WTC11 (cell line): ENCODE measurements around the gene CELSR2. TPM values are rescaled to one million over a fixed set of nuclear protein-coding genes. Genes with fewer than 3 reads are reported as not detected.

Experiments used
- ATAC-seq: fragments of 200-7000 bp; cut with Tn5 transposase; 2 replicates; pipeline ENCODE4 v1.10.0; 2021; ENCODE audit warnings: mild to moderate bottlenecking, moderate library complexity
- CTCF ChIA-PET: fragments of 300-600 bp; sonication (Branson Sonifier 250); formaldehyde crosslinking; loops from one replicate; lab custom pipeline; 2021; ENCODE audit warnings: antibody characterized with exemption; lab: Charles Lee
- POLR2A ChIA-PET: fragments of 350-600 bp; sonication (Branson Sonifier 250); formaldehyde crosslinking; loops from one replicate; lab custom pipeline; 2021; ENCODE audit warnings: antibody characterized with exemption; lab: Charles Lee
- DNase-seq: peaks from one replicate; pipeline ENCODE4 v3.0.0; 2021; ENCODE audit warnings: low spot score
- H3K27ac Mint-ChIP-seq: 2 replicates; pipeline ENCODE4 v1.8.0; 2021; ENCODE audit warnings: mixed read lengths
- H3K27me3 Mint-ChIP-seq: 2 replicates; pipeline ENCODE4 v1.8.0; 2021; ENCODE audit warnings: low read depth, mild to moderate bottlenecking, moderate library complexity, mixed read lengths
- H3K36me3 Mint-ChIP-seq: 2 replicates; pipeline ENCODE4 v1.8.0; 2021; ENCODE audit warnings: mixed read lengths
- H3K4me1 Mint-ChIP-seq: 2 replicates; pipeline ENCODE4 v1.8.0; 2022; ENCODE audit warnings: mixed read lengths
- H3K4me3 Mint-ChIP-seq: 2 replicates; pipeline ENCODE4 v1.8.0; 2021; ENCODE audit warnings: mild to moderate bottlenecking, moderate library complexity, mixed read lengths
- H3K9me3 Mint-ChIP-seq: 2 replicates; pipeline ENCODE4 v1.8.0; 2021; ENCODE audit warnings: mixed read lengths
- EMX1 ChIP-seq: fragments of 250-450 bp; sonication (Bioruptor Pico); IDR thresholded peaks from 2 replicates; pipeline ENCODE4 v1.8.0; 2021; ENCODE audit warnings: mild to moderate bottlenecking
- FOXJ3 ChIP-seq: sonication (generic); formaldehyde crosslinking; IDR thresholded peaks from 2 replicates; pipeline ENCODE4 v1.9.0; 2021; ENCODE audit warnings: missing genetic modification reagents, mild to moderate bottlenecking, borderline replicate concordance
- FOXK1 ChIP-seq: sonication (generic); formaldehyde crosslinking; IDR thresholded peaks from 2 replicates; pipeline ENCODE4 v1.8.0; 2022; ENCODE audit warnings: mild to moderate bottlenecking, moderate library complexity, missing genetic modification reagents
- JAZF1 ChIP-seq: fragments of 250-450 bp; sonication (Bioruptor Pico); IDR thresholded peaks from 2 replicates; pipeline ENCODE4 v1.9.0; 2021; ENCODE audit warnings: moderate library complexity, mild to moderate bottlenecking, inconsistent platforms
- NFE2L1 ChIP-seq: sonication (generic); formaldehyde crosslinking; IDR thresholded peaks from 2 replicates; pipeline ENCODE4 v1.8.1; 2023; ENCODE audit warnings: missing genetic modification reagents
- NR2C2 ChIP-seq: sonication (generic); formaldehyde crosslinking; IDR thresholded peaks from 2 replicates; pipeline ENCODE4 v1.8.0; 2022; ENCODE audit warnings: mild to moderate bottlenecking, missing genetic modification reagents
- SMAD4 ChIP-seq: sonication (generic); formaldehyde crosslinking; IDR thresholded peaks from 2 replicates; pipeline ENCODE4 v1.8.0; 2022; ENCODE audit warnings: mild to moderate bottlenecking, missing genetic modification reagents
- ZBTB21 ChIP-seq: sonication (generic); formaldehyde crosslinking; IDR thresholded peaks from 2 replicates; pipeline ENCODE4 v1.8.1; 2023; ENCODE audit warnings: mild to moderate bottlenecking, missing genetic modification reagents, borderline replicate concordance
- ZNF121 ChIP-seq: sonication (generic); formaldehyde crosslinking; IDR thresholded peaks from 2 replicates; pipeline ENCODE4 v1.8.0; 2023; ENCODE audit warnings: missing genetic modification reagents
- ZNF317 ChIP-seq: sonication (generic); formaldehyde crosslinking; IDR thresholded peaks from 2 replicates; pipeline ENCODE4 v1.8.1; 2023; ENCODE audit warnings: low read depth, mild to moderate bottlenecking, moderate library complexity, missing genetic modification reagents, borderline replicate concordance
- total RNA-seq: library from RNA; stranded (reverse); gene quantifications from 3 replicates; pipeline ENCODE4 v1.2.3, GENCODE V29; 2021
- TF ChIP-seq, protein P1 (sequence below): sonication (generic); formaldehyde crosslinking; IDR thresholded peaks from 2 replicates; pipeline ENCODE4 v1.8.1; 2023; ENCODE audit warnings: mild to moderate bottlenecking, missing genetic modification reagents, borderline replicate concordance
- TF ChIP-seq, protein P2 (sequence below): sonication (generic); formaldehyde crosslinking; conservative IDR thresholded peaks from 2 replicates; pipeline ENCODE4 v1.8.1; 2022; ENCODE audit warnings: mild to moderate bottlenecking, missing genetic modification reagents
- TF ChIP-seq, protein P3 (sequence below): sonication (generic); formaldehyde crosslinking; IDR thresholded peaks from 2 replicates; pipeline ENCODE4 v1.8.1; 2022; ENCODE audit warnings: low read depth, mild to moderate bottlenecking, moderate library complexity, missing genetic modification reagents, borderline replicate concordance
- TF ChIP-seq, protein P4 (sequence below): sonication (generic); formaldehyde crosslinking; IDR thresholded peaks from 2 replicates; pipeline ENCODE4 v1.8.0; 2022; ENCODE audit warnings: mild to moderate bottlenecking, missing genetic modification reagents
- TF ChIP-seq, protein P5 (sequence below): sonication (generic); formaldehyde crosslinking; IDR thresholded peaks from 2 replicates; pipeline ENCODE4 v1.8.0; 2022; ENCODE audit warnings: mild to moderate bottlenecking, missing genetic modification reagents
- TF ChIP-seq, protein P6 (sequence below): sonication (generic); formaldehyde crosslinking; IDR thresholded peaks from 2 replicates; pipeline ENCODE4 v1.8.1; 2023; ENCODE audit warnings: mild to moderate bottlenecking, missing genetic modification reagents
- TF ChIP-seq, protein P7 (sequence below): fragments of 250-450 bp; sonication (Bioruptor Pico); IDR thresholded peaks from 2 replicates; pipeline ENCODE4 v1.8.0; 2021; ENCODE audit warnings: mild to moderate bottlenecking
- TF ChIP-seq, protein P8 (sequence below): sonication (generic); formaldehyde crosslinking; IDR thresholded peaks from 2 replicates; pipeline ENCODE4 v1.8.1; 2023; ENCODE audit warnings: mild to moderate bottlenecking, missing genetic modification reagents
- TF ChIP-seq, protein P9 (sequence below): sonication (generic); formaldehyde crosslinking; IDR thresholded peaks from 2 replicates; pipeline ENCODE4 v1.8.1; 2023; ENCODE audit warnings: mild to moderate bottlenecking, missing genetic modification reagents, moderate library complexity

The CELSR2 gene
- total RNA-seq, 1 experiment from 2014 or later, result 31.3 TPM

DNA sequence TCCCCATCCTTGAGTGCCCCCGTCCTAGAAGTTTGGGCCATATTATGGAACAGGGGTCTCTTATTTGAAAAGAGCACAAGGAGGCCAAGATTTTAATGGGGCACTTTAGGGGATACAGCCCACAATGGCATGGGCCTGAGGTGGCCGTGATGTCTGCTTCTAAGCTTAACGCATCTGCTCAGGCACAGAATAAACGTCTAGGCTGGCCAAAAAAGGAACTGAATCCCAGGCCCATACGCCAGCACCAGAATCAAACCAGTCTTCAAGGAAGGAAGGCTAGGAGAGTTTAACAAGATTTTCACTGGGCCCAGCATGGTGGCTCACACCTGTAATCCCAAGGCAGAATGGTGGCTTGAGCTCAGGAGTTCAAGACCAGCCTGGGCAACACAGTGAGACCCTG is 44.9 kb upstream of the CELSR2 start (continued):
- TF ChIP-seq, protein P1, sequence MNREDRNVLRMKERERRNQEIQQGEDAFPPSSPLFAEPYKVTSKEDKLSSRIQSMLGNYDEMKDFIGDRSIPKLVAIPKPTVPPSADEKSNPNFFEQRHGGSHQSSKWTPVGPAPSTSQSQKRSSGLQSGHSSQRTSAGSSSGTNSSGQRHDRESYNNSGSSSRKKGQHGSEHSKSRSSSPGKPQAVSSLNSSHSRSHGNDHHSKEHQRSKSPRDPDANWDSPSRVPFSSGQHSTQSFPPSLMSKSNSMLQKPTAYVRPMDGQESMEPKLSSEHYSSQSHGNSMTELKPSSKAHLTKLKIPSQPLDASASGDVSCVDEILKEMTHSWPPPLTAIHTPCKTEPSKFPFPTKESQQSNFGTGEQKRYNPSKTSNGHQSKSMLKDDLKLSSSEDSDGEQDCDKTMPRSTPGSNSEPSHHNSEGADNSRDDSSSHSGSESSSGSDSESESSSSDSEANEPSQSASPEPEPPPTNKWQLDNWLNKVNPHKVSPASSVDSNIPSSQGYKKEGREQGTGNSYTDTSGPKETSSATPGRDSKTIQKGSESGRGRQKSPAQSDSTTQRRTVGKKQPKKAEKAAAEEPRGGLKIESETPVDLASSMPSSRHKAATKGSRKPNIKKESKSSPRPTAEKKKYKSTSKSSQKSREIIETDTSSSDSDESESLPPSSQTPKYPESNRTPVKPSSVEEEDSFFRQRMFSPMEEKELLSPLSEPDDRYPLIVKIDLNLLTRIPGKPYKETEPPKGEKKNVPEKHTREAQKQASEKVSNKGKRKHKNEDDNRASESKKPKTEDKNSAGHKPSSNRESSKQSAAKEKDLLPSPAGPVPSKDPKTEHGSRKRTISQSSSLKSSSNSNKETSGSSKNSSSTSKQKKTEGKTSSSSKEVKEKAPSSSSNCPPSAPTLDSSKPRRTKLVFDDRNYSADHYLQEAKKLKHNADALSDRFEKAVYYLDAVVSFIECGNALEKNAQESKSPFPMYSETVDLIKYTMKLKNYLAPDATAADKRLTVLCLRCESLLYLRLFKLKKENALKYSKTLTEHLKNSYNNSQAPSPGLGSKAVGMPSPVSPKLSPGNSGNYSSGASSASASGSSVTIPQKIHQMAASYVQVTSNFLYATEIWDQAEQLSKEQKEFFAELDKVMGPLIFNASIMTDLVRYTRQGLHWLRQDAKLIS, result no peak

DNA sequence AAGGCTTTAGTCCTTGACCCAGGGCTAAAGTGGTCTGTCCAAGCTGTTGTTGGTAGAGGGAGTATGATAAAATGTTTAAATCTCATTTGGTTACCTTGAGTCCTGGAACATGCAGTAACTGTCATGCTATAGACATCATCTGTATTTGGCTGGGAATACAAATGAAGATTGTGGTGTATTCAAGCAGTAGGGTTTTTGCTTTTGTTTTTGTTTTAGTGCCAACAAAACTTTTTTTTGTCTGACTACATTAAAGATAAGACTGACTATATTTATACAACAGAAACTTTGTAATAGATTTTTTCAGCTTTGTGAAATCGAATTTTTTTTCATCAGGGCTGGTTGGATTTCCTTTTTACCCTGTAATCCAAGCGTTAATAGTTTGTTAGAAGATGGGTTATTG is 43.0 kb upstream of the CELSR2 start:
- H3K27ac Mint-ChIP-seq, result no peak overlapping the region
- POLR2A ChIA-PET, result no interaction called here

DNA sequence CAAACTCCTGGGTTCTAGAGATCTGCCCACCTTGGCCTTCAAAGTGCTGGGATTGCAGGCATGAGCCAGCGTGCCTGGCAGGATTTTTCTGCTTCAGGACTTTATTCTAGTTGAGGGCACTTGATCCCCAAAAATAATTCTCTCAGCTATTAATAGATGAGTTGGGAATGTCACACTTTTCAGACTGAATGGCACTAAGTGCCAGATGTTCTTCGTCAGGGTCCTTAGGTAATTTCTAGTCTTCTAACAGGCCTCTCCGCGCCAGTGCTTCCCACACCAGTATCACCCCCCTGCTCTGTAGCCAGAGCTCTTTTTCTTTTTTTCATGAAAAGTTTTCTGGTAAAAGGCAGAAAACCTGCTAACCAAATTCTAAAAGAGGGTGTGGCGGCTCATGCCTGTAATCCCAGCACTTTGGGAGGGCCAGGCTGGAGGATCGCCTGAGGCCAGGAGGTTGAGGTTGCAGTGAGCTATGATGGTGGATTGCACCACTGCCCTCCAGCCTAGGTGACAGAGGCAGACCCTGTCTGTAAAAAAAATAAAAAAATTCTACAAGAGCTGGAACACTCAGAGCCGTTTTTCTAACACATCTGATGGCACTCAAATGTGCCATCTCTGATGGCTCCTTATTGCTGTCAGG is 41.8 kb upstream of the CELSR2 start:
- POLR2A ChIA-PET, result interaction anchor here (0.6 kb wide), 1 partner anchor 20 kb away, joined by 6 read pairs; no protein-coding TSS in a partner anchor
- CTCF ChIA-PET, result interaction anchor here (0.7 to 1.7 kb wide), 6 partner anchors 14 to 409 kb away, joined by 3 to 8 read pairs (median 5); no protein-coding TSS in a partner anchor
- ATAC-seq, result no peak
- H3K9me3 Mint-ChIP-seq, result no peaks in the 10 kb centered on the region
- H3K4me1 Mint-ChIP-seq, result no peaks in the 10 kb centered on the region
- no peaks in the 10 kb centered on the region for H3K36me3 Mint-ChIP-seq
- no peak for DNase-seq
- H3K27me3 Mint-ChIP-seq, result peaks cover 2% of the 10 kb centered on the region
- no peak overlapping the region for H3K4me3 Mint-ChIP-seq
- H3K27ac Mint-ChIP-seq, result no peak overlapping the region
- TF ChIP-seq, protein P2, sequence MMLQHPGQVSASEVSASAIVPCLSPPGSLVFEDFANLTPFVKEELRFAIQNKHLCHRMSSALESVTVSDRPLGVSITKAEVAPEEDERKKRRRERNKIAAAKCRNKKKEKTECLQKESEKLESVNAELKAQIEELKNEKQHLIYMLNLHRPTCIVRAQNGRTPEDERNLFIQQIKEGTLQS, result no peak
- no peak for TF ChIP-seq ZNF121 (CRISPR knock-in tag)
- no peak for TF ChIP-seq NR2C2 (CRISPR knock-in tag)
- TF ChIP-seq FOXJ3, result no peak
- TF ChIP-seq, protein P3, sequence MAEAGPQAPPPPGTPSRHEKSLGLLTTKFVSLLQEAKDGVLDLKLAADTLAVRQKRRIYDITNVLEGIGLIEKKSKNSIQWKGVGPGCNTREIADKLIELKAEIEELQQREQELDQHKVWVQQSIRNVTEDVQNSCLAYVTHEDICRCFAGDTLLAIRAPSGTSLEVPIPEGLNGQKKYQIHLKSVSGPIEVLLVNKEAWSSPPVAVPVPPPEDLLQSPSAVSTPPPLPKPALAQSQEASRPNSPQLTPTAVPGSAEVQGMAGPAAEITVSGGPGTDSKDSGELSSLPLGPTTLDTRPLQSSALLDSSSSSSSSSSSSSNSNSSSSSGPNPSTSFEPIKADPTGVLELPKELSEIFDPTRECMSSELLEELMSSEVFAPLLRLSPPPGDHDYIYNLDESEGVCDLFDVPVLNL (CRISPR knock-in tag), result no peak
- TF ChIP-seq, protein P4, sequence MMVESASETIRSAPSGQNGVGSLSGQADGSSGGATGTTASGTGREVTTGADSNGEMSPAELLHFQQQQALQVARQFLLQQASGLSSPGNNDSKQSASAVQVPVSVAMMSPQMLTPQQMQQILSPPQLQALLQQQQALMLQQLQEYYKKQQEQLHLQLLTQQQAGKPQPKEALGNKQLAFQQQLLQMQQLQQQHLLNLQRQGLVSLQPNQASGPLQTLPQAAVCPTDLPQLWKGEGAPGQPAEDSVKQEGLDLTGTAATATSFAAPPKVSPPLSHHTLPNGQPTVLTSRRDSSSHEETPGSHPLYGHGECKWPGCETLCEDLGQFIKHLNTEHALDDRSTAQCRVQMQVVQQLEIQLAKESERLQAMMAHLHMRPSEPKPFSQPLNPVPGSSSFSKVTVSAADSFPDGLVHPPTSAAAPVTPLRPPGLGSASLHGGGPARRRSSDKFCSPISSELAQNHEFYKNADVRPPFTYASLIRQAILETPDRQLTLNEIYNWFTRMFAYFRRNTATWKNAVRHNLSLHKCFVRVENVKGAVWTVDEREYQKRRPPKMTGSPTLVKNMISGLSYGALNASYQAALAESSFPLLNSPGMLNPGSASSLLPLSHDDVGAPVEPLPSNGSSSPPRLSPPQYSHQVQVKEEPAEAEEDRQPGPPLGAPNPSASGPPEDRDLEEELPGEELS (CRISPR knock-in tag), result no peak
- TF ChIP-seq, protein P5, sequence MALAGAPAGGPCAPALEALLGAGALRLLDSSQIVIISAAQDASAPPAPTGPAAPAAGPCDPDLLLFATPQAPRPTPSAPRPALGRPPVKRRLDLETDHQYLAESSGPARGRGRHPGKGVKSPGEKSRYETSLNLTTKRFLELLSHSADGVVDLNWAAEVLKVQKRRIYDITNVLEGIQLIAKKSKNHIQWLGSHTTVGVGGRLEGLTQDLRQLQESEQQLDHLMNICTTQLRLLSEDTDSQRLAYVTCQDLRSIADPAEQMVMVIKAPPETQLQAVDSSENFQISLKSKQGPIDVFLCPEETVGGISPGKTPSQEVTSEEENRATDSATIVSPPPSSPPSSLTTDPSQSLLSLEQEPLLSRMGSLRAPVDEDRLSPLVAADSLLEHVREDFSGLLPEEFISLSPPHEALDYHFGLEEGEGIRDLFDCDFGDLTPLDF (CRISPR knock-in tag), result no peak
- TF ChIP-seq, protein P6, sequence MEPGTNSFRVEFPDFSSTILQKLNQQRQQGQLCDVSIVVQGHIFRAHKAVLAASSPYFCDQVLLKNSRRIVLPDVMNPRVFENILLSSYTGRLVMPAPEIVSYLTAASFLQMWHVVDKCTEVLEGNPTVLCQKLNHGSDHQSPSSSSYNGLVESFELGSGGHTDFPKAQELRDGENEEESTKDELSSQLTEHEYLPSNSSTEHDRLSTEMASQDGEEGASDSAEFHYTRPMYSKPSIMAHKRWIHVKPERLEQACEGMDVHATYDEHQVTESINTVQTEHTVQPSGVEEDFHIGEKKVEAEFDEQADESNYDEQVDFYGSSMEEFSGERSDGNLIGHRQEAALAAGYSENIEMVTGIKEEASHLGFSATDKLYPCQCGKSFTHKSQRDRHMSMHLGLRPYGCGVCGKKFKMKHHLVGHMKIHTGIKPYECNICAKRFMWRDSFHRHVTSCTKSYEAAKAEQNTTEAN (CRISPR knock-in tag), result no peak
- TF ChIP-seq ZNF317 (CRISPR knock-in tag), result no peak
- TF ChIP-seq, protein P7, sequence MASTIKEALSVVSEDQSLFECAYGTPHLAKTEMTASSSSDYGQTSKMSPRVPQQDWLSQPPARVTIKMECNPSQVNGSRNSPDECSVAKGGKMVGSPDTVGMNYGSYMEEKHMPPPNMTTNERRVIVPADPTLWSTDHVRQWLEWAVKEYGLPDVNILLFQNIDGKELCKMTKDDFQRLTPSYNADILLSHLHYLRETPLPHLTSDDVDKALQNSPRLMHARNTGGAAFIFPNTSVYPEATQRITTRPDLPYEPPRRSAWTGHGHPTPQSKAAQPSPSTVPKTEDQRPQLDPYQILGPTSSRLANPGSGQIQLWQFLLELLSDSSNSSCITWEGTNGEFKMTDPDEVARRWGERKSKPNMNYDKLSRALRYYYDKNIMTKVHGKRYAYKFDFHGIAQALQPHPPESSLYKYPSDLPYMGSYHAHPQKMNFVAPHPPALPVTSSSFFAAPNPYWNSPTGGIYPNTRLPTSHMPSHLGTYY (CRISPR knock-in tag), result no peak
- TF ChIP-seq ZBTB21, result no peak
- TF ChIP-seq NFE2L1 (CRISPR knock-in tag), result no peak
- TF ChIP-seq, protein P8, sequence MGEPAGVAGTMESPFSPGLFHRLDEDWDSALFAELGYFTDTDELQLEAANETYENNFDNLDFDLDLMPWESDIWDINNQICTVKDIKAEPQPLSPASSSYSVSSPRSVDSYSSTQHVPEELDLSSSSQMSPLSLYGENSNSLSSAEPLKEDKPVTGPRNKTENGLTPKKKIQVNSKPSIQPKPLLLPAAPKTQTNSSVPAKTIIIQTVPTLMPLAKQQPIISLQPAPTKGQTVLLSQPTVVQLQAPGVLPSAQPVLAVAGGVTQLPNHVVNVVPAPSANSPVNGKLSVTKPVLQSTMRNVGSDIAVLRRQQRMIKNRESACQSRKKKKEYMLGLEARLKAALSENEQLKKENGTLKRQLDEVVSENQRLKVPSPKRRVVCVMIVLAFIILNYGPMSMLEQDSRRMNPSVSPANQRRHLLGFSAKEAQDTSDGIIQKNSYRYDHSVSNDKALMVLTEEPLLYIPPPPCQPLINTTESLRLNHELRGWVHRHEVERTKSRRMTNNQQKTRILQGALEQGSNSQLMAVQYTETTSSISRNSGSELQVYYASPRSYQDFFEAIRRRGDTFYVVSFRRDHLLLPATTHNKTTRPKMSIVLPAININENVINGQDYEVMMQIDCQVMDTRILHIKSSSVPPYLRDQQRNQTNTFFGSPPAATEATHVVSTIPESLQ (CRISPR knock-in tag), result no peak
- no peak for TF ChIP-seq SMAD4 (CRISPR knock-in tag)

More for the DNA sequence above, 43.0 kb upstream of the CELSR2 start:
- H3K9me3 Mint-ChIP-seq, result no peaks in the 10 kb centered on the region
- peaks cover 2% of the 10 kb centered on the region for H3K27me3 Mint-ChIP-seq
- TF ChIP-seq JAZF1 (CRISPR knock-in tag) (no peak), NFE2L1 (CRISPR knock-in tag) (no peak), FOXK1 (CRISPR knock-in tag) (no peak), EMX1 (CRISPR knock-in tag) (no peak)
- TF ChIP-seq, protein P9, sequence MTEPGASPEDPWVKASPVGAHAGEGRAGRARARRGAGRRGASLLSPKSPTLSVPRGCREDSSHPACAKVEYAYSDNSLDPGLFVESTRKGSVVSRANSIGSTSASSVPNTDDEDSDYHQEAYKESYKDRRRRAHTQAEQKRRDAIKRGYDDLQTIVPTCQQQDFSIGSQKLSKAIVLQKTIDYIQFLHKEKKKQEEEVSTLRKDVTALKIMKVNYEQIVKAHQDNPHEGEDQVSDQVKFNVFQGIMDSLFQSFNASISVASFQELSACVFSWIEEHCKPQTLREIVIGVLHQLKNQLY, result no peak
- DNase-seq (no peak), ATAC-seq (no peak)
- H3K4me3 Mint-ChIP-seq, result no peak overlapping the region
- no peaks in the 10 kb centered on the region for H3K36me3 Mint-ChIP-seq
- CTCF ChIA-PET, result interaction anchor here (0.8 to 1.6 kb wide), 2 partner anchors 33 to 58 kb away, joined by 3 to 6 read pairs; no protein-coding TSS in a partner anchor
- no peaks in the 10 kb centered on the region for H3K4me1 Mint-ChIP-seq
